ENCODE results near the gene ZNF692. TPM values are rescaled to one million over a fixed set of nuclear protein-coding genes. Genes with fewer than 3 reads are reported as not detected.

Gene ZNF692
- total and polyA plus RNA-seq, 2 of the 13 experiments (the other 11 are each of a cell fraction or from before 2014, with no cell fraction given) = 27.3 to 45.8 TPM

DNA sequence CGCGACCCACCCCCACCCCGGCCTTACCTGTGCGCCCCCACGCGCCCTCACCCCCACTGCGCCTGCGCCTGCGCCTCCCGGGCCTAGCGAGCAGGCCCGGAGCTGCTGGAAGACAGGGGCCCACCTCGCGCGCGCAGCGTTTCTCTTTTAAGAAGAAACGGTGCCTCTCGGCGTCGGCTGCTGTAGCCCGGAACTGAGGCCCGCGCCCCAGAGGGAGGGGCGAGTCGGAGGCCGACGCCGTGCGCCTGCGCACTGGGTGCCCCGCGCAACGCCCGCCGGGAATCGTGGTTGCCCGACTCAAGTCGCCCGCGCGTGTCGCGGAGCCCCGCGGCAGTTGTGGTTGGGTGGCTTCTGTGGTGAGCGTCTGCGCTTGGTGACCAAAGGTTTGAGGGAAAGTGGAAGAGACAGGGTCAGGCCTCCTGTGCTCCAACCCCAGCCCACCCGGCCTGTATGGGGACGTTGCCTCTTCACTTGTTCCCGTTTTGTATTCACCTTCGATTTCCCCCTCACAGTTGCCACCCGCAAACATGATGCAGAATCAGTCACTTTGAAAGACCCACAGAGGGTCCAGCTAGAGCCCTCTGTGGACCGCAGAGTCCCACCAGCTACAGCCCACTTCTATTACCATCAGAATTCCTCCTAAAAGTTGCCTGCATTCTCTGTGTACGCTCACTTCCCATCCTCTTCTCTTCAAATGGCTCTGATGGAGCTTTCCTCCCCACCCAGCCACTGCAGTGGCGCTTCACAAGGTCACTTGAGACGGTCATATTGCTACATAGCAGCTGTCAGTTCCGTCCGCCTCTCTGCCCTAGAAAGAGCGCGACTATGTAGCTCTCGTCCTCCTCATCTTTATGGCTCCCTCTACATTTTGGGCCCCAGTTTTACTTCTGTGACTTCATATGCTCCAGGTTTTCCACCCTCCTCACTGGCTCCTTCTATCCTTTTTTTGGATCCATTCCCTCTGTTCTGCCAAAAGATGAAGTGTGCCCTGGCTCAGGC is at the start of gene ZNF692 (continued):
- TF ChIP-seq, protein P1, sequence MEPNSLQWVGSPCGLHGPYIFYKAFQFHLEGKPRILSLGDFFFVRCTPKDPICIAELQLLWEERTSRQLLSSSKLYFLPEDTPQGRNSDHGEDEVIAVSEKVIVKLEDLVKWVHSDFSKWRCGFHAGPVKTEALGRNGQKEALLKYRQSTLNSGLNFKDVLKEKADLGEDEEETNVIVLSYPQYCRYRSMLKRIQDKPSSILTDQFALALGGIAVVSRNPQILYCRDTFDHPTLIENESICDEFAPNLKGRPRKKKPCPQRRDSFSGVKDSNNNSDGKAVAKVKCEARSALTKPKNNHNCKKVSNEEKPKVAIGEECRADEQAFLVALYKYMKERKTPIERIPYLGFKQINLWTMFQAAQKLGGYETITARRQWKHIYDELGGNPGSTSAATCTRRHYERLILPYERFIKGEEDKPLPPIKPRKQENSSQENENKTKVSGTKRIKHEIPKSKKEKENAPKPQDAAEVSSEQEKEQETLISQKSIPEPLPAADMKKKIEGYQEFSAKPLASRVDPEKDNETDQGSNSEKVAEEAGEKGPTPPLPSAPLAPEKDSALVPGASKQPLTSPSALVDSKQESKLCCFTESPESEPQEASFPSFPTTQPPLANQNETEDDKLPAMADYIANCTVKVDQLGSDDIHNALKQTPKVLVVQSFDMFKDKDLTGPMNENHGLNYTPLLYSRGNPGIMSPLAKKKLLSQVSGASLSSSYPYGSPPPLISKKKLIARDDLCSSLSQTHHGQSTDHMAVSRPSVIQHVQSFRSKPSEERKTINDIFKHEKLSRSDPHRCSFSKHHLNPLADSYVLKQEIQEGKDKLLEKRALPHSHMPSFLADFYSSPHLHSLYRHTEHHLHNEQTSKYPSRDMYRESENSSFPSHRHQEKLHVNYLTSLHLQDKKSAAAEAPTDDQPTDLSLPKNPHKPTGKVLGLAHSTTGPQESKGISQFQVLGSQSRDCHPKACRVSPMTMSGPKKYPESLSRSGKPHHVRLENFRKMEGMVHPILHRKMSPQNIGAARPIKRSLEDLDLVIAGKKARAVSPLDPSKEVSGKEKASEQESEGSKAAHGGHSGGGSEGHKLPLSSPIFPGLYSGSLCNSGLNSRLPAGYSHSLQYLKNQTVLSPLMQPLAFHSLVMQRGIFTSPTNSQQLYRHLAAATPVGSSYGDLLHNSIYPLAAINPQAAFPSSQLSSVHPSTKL (CRISPR knock-in tag; IDR thresholded peaks at IDR 0.05) = no peak
- TF ChIP-seq, protein P2, sequence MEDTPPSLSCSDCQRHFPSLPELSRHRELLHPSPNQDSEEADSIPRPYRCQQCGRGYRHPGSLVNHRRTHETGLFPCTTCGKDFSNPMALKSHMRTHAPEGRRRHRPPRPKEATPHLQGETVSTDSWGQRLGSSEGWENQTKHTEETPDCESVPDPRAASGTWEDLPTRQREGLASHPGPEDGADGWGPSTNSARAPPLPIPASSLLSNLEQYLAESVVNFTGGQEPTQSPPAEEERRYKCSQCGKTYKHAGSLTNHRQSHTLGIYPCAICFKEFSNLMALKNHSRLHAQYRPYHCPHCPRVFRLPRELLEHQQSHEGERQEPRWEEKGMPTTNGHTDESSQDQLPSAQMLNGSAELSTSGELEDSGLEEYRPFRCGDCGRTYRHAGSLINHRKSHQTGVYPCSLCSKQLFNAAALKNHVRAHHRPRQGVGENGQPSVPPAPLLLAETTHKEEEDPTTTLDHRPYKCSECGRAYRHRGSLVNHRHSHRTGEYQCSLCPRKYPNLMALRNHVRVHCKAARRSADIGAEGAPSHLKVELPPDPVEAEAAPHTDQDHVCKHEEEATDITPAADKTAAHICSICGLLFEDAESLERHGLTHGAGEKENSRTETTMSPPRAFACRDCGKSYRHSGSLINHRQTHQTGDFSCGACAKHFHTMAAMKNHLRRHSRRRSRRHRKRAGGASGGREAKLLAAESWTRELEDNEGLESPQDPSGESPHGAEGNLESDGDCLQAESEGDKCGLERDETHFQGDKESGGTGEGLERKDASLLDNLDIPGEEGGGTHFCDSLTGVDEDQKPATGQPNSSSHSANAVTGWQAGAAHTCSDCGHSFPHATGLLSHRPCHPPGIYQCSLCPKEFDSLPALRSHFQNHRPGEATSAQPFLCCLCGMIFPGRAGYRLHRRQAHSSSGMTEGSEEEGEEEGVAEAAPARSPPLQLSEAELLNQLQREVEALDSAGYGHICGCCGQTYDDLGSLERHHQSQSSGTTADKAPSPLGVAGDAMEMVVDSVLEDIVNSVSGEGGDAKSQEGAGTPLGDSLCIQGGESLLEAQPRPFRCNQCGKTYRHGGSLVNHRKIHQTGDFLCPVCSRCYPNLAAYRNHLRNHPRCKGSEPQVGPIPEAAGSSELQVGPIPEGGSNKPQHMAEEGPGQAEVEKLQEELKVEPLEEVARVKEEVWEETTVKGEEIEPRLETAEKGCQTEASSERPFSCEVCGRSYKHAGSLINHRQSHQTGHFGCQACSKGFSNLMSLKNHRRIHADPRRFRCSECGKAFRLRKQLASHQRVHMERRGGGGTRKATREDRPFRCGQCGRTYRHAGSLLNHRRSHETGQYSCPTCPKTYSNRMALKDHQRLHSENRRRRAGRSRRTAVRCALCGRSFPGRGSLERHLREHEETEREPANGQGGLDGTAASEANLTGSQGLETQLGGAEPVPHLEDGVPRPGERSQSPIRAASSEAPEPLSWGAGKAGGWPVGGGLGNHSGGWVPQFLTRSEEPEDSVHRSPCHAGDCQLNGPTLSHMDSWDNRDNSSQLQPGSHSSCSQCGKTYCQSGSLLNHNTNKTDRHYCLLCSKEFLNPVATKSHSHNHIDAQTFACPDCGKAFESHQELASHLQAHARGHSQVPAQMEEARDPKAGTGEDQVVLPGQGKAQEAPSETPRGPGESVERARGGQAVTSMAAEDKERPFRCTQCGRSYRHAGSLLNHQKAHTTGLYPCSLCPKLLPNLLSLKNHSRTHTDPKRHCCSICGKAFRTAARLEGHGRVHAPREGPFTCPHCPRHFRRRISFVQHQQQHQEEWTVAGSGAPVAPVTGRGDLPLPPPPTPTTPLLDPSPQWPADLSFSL (CRISPR knock-in tag; IDR thresholded peaks at IDR 0.05) = no peak
- TF ChIP-seq KLF6 (CRISPR knock-in tag; IDR thresholded peaks at IDR 0.05) = no peak; the same call in 1 of the 2 replicates
- TF ChIP-seq, protein P3, sequence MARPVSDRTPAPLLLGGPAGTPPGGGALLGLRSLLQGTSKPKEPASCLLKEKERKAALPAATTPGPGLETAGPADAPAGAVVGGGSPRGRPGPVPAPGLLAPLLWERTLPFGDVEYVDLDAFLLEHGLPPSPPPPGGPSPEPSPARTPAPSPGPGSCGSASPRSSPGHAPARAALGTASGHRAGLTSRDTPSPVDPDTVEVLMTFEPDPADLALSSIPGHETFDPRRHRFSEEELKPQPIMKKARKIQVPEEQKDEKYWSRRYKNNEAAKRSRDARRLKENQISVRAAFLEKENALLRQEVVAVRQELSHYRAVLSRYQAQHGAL (CRISPR knock-in tag; IDR thresholded peaks at IDR 0.05; ENCODE audit: not compliant biosample characterization) = no peak
- no peak for TF ChIP-seq NKX3-1 (CRISPR knock-in tag; IDR thresholded peaks at IDR 0.05)
- TF ChIP-seq NR1H2 (CRISPR knock-in tag; IDR thresholded peaks at IDR 0.05; ENCODE audit: borderline replicate concordance, low read depth) = no peak
- TF ChIP-seq, protein P4, sequence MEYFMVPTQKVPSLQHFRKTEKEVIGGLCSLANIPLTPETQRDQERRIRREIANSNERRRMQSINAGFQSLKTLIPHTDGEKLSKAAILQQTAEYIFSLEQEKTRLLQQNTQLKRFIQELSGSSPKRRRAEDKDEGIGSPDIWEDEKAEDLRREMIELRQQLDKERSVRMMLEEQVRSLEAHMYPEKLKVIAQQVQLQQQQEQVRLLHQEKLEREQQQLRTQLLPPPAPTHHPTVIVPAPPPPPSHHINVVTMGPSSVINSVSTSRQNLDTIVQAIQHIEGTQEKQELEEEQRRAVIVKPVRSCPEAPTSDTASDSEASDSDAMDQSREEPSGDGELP (IDR thresholded peaks at IDR 0.05; ENCODE audit: borderline replicate concordance, low read depth) = no peak
- TF ChIP-seq PITX1 (CRISPR knock-in tag; IDR thresholded peaks at IDR 0.05) = no peak
- TF ChIP-seq, protein P5, sequence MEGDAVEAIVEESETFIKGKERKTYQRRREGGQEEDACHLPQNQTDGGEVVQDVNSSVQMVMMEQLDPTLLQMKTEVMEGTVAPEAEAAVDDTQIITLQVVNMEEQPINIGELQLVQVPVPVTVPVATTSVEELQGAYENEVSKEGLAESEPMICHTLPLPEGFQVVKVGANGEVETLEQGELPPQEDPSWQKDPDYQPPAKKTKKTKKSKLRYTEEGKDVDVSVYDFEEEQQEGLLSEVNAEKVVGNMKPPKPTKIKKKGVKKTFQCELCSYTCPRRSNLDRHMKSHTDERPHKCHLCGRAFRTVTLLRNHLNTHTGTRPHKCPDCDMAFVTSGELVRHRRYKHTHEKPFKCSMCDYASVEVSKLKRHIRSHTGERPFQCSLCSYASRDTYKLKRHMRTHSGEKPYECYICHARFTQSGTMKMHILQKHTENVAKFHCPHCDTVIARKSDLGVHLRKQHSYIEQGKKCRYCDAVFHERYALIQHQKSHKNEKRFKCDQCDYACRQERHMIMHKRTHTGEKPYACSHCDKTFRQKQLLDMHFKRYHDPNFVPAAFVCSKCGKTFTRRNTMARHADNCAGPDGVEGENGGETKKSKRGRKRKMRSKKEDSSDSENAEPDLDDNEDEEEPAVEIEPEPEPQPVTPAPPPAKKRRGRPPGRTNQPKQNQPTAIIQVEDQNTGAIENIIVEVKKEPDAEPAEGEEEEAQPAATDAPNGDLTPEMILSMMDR (CRISPR knock-in tag; IDR thresholded peaks at IDR 0.05) = no peak
- TF ChIP-seq ZFP1 (CRISPR knock-in tag; IDR thresholded peaks at IDR 0.05) = no peak

Data from HepG2 (cell line).